Activated CD8-positive, alpha-beta memory T cell treated with anti-CD3 and anti-CD28 coated beads for 36 hours (primary cell): ENCODE data around the gene DYNLT3. TPM values are rescaled to one million over a fixed set of nuclear protein-coding genes. Genes with fewer than 3 reads are reported as not detected.

ENCODE experiments used
- CTCF ChIA-PET: fragments of 350-600 bp; sonication (Branson Sonifier 250); formaldehyde crosslinking; loops from one replicate; lab custom pipeline; 2021; ENCODE audit warnings: antibody characterized with exemption; lab: Charles Lee
- POLR2A ChIA-PET: fragments of 350-600 bp; sonication (Branson Sonifier 250); formaldehyde crosslinking; loops from one replicate; lab custom pipeline; 2021; ENCODE audit warnings: antibody characterized with exemption; lab: Charles Lee
- total RNA-seq, 2 experiments: library from RNA; stranded (reverse); gene quantifications; one replicate each; pipeline ENCODE4 v1.2.3, GENCODE V29; 2021

DYNLT3 gene
- total RNA-seq, 2 experiments from 2014 or later = 17.9 to 20.4 TPM

GRCh38 chrX:37846558-37846933, 825 bp downstream of the DYNLT3 start:
- POLR2A ChIA-PET = no interaction called here
- CTCF ChIA-PET = no interaction called here

GRCh38 chrX:37846141-37846540, 1.2 kb downstream of the DYNLT3 start:
- ChIA-PET CTCF (no interaction called here), POLR2A (no interaction called here)

GRCh38 chrX:37844622-37845021, 2.7 kb downstream of the DYNLT3 start:
- CTCF ChIA-PET = no interaction called here
- POLR2A ChIA-PET = no interaction called here

GRCh38 chrX:37840931-37841330, 6.4 kb downstream of the DYNLT3 start:
- ChIA-PET POLR2A (no interaction called here), CTCF (no interaction called here)

GRCh38 chrX:37834937-37835336, 12.4 kb downstream of the DYNLT3 start:
- ChIA-PET CTCF (interaction anchor here (0.6 to 0.7 kb wide), 2 partner anchors 58 to 59 kb away, joined by 3 to 5 read pairs; no protein-coding TSS in a partner anchor), POLR2A (no interaction called here)

- ChIA-PET POLR2A (no interaction called here), CTCF (no interaction called here)
These were observed 17.0 kb downstream of the DYNLT3 start for GRCh38 chrX:37830371-37830770.

- ChIA-PET CTCF (interaction anchor here (0.7 kb wide), 1 partner anchor 85 kb away, joined by 3 read pairs; no protein-coding TSS in a partner anchor), POLR2A (no interaction called here)
These were observed 17.6 kb downstream of the DYNLT3 start for GRCh38 chrX:37829721-37830120.

- CTCF ChIA-PET = interaction anchor here (1.1 to 1.7 kb wide), 2 partner anchors 79 to 81 kb away, joined by 3 to 18 read pairs; no protein-coding TSS in a partner anchor
- POLR2A ChIA-PET = interaction anchor here (0.9 kb wide), 1 partner anchor 80 kb away, joined by 3 read pairs; no protein-coding TSS in a partner anchor
These were observed 22.0 kb downstream of the DYNLT3 start for GRCh38 chrX:37825215-37825842.

GRCh38 chrX:37824491-37825214, 22.7 kb downstream of the DYNLT3 start:
- POLR2A ChIA-PET = interaction anchor here (0.9 kb wide), 1 partner anchor 79 kb away, joined by 3 read pairs; no protein-coding TSS in a partner anchor
- CTCF ChIA-PET = interaction anchor here (1.7 kb wide), 1 partner anchor 79 kb away, joined by 18 read pairs; no protein-coding TSS in a partner anchor

GRCh38 chrX:37820646-37821045, 26.7 kb downstream of the DYNLT3 start:
- ChIA-PET CTCF (no interaction called here), POLR2A (no interaction called here)

GRCh38 chrX:37818031-37818430, 29.3 kb downstream of the DYNLT3 start:
- POLR2A ChIA-PET = no interaction called here

GRCh38 chrX:37817579-37817978, 29.8 kb downstream of the DYNLT3 start:
- ChIA-PET CTCF (no interaction called here), POLR2A (no interaction called here)

More at GRCh38 chrX:37818031-37818430, 29.3 kb downstream of the DYNLT3 start:
- CTCF ChIA-PET = no interaction called here

- CTCF ChIA-PET = no interaction called here
These were observed 30.2 kb downstream of the DYNLT3 start for GRCh38 chrX:37817176-37817575.

GRCh38 chrX:37816766-37817165, 30.6 kb downstream of the DYNLT3 start:
- CTCF ChIA-PET = no interaction called here

More at GRCh38 chrX:37817176-37817575, 30.2 kb downstream of the DYNLT3 start:
- POLR2A ChIA-PET = no interaction called here

GRCh38 chrX:37815366-37815765, 32.0 kb downstream of the DYNLT3 start:
- POLR2A ChIA-PET = no interaction called here
- CTCF ChIA-PET = interaction anchor here (0.6 kb wide), 1 partner anchor 718 kb away, joined by 3 read pairs; no protein-coding TSS in a partner anchor

More at GRCh38 chrX:37816766-37817165, 30.6 kb downstream of the DYNLT3 start:
- POLR2A ChIA-PET = no interaction called here

- ChIA-PET POLR2A (no interaction called here), CTCF (no interaction called here)
These were observed 33.8 kb downstream of the DYNLT3 start for GRCh38 chrX:37813570-37813969.

GRCh38 chrX:37812110-37812509, 35.3 kb downstream of the DYNLT3 start:
- CTCF ChIA-PET = interaction anchor here (0.8 kb wide), 1 partner anchor 66 kb away, joined by 3 read pairs; no protein-coding TSS in a partner anchor
- POLR2A ChIA-PET = no interaction called here

- ChIA-PET CTCF (no interaction called here), POLR2A (no interaction called here)
These were observed 37.4 kb downstream of the DYNLT3 start for GRCh38 chrX:37809970-37810369.

- ChIA-PET CTCF (no interaction called here), POLR2A (no interaction called here)
These were observed 44.3 kb downstream of the DYNLT3 start for GRCh38 chrX:37803057-37803456.

- CTCF ChIA-PET = no interaction called here
- POLR2A ChIA-PET = no interaction called here
These were observed 45.3 kb downstream of the DYNLT3 start for GRCh38 chrX:37802028-37802427.
